22Rv1 (cell line): ENCODE measurements around the gene ZNF697.
"Not testable (repeated sequence)": the region's sequence is repeated elsewhere in the genome, so short reads cannot be mapped to it uniquely, and the experiment has no call there.

Experiments
- H3K27ac ChIP-seq: fragments of 450-650 bp; 2 replicates; pipeline ENCODE4 v1.5.1; 2017
- ZFX ChIP-seq: fragments of 450-650 bp; IDR thresholded peaks from 2 replicates; pipeline ENCODE4 v1.6.1; 2017; ENCODE audit warnings: antibody characterized with exemption, borderline replicate concordance
- TF ChIP-seq, protein P1 (sequence below): fragments of 450-650 bp; IDR thresholded peaks from 2 replicates; pipeline ENCODE4 v1.5.1; 2017; ENCODE audit warnings: mild to moderate bottlenecking

Gene ZNF697

DNA sequence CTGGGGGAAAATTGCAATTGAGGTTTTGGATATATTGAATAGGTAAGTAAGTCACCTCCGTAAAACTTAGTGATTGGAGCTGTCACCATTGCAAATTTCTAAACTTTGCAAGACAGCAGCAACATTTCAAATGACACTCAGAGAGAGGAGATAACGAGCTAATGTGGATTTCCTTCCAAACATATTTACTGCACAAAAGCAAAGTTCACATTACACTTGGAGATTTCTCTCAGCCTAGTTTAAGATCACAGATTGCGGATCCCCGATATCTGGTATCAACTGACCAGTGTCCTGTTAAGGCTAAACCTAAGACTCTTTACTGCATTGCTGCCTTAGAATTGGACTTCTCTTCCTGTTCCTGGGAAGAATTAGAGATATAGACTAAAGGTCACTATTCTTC is 47.5 kb downstream of the ZNF697 start:
- no peak overlapping the region for H3K27ac ChIP-seq
- TF ChIP-seq, protein P1, sequence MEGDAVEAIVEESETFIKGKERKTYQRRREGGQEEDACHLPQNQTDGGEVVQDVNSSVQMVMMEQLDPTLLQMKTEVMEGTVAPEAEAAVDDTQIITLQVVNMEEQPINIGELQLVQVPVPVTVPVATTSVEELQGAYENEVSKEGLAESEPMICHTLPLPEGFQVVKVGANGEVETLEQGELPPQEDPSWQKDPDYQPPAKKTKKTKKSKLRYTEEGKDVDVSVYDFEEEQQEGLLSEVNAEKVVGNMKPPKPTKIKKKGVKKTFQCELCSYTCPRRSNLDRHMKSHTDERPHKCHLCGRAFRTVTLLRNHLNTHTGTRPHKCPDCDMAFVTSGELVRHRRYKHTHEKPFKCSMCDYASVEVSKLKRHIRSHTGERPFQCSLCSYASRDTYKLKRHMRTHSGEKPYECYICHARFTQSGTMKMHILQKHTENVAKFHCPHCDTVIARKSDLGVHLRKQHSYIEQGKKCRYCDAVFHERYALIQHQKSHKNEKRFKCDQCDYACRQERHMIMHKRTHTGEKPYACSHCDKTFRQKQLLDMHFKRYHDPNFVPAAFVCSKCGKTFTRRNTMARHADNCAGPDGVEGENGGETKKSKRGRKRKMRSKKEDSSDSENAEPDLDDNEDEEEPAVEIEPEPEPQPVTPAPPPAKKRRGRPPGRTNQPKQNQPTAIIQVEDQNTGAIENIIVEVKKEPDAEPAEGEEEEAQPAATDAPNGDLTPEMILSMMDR, result no peak

DNA sequence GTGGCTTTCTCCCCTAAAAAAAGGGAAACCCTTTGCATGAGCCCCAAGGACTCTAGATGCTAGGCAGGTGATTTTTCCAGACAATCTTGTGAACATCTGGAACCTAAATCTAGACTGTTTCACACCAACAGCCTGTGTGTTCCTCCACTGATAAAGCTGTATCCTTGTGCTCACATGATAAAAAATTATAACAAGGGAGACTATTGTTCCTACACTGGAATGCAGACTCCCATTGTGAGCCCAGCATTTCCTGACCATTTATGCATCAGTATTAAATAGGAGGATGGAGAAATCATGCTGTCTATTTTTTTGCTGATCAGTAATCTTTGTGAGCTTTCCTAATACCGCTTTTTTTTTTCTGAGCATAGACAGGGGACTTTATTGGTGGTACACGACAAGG is 52.5 kb downstream of the ZNF697 start:
- TF ChIP-seq ZFX, result no peak
- TF ChIP-seq, protein P1, result no peak
- H3K27ac ChIP-seq, result no peak overlapping the region

DNA sequence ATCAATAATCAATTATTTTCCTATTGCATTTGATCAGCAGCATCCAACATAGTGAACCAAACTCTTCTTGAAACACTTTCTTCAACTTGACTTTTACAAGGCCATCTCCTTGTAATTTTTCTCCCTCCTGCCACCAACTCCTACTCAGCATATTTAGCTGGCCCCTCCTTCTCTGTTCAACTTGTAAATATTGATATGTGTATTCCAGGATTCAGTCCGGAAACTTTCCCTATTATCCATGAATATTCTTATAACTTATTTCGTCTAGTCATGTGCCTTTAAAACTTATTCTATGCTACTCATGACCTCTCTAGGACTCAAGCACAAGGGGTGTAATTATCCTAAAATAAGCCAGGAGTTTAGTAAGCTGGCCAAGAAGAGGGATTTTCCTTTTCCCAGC is 52.9 kb downstream of the ZNF697 start:
- H3K27ac ChIP-seq, result no peak overlapping the region
- TF ChIP-seq, protein P1, result no peak
- no peak for TF ChIP-seq ZFX

DNA sequence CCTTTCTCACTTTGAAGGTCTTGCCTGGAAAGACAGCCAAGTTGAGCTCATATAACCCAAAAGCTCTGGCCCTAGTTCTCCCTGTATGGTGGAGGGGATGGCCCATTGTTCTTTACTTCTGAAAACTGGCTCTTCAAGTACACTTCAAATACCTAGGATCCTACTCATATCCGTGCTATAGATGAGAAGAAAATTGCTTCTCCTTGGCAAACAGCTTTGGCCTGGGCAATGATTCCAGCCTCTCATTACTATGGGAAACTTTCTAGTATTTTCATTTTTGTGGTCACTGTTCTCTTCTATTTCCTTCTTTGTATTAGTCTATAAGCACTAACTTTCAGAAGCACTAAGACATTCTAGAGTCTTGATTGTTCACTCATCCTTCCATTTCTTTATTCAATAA is 53.7 kb downstream of the ZNF697 start:
- TF ChIP-seq, protein P1, result no peak
- no peak for TF ChIP-seq ZFX
- H3K27ac ChIP-seq, result no peak overlapping the region

DNA sequence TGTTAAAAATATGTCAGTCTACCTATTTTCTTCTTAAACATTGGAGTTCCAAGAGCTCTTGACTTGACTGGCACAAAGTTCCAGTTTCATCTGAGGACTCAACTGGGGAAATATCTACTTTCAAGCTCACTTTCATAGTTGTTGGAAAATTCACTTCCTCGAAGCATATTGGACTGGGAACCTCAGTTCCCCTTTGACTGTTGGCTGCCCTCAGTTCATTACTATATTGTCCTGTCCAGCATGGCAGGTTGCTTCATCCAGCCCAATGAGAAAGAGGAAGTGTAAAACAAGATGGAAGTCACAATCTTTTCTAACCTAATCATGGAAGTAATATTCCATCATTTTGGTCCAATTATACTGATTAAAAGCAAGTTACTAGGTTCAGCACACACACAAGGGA is 54.3 kb downstream of the ZNF697 start:
- H3K27ac ChIP-seq, result no peak overlapping the region
- no peak for TF ChIP-seq ZFX
- TF ChIP-seq, protein P1, result no peak

DNA sequence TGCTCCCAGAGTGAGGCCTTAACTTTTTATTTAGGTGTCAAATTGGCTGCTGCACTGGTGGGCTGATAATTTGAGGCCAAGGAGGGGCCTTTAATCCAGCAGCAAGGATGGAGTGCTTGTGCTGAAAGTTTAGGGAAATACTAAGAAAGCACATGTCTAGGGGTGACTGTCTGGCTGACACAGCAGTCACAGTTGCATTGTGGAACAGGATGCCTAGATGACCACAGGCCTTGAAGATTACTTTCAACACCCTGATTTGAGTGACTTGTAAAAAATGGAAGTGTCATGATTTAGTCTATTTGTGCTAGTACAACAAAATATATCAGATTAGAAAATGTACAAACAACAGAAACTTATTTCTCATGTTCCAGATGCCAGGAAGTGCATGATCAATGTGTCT is 57.7 kb downstream of the ZNF697 start:
- TF ChIP-seq ZFX, result no peak
- TF ChIP-seq, protein P1, result no peak
- H3K27ac ChIP-seq, result no peak overlapping the region

DNA sequence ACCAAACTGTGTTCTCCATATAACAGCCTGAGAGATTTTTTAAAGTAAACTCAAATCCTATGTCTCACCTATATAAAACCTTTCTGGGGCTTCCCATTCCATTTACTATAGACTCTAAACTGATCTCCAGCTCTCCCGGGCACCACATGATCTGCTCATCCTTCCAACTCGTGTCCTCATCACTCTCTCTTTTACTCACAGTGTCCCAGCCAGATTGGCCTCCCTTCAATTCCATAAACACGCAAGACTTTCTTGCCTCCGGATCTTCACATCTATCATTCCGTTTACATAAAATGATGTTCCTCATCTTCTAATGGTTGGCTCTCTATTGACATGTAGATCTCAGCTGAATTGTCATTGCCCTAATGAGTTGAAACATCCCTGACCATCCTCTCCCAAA is 59.4 kb downstream of the ZNF697 start:
- H3K27ac ChIP-seq, result no peak overlapping the region
- TF ChIP-seq, protein P1, result no peak
- no peak for TF ChIP-seq ZFX

DNA sequence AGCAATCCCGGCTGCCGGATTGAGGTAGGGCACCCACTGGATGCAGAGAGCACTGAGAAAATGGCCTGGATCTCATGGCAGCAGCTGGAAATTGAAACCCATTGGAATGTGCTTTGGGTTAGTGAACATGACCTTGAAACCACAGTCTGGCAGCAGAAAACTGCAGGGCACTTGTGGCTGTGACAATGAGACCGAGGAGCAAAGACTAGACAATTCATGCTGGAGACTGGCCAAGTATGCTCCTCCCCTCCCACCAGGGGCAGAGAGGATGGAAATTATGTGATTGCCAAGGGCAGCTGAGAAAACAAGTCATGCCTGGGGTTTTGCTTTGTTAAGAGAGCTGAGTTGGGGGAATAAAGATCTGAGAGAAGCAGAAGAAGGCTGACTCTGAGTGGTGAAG is 60.7 kb downstream of the ZNF697 start:
- TF ChIP-seq, protein P1, result no peak
- TF ChIP-seq ZFX, result no peak
- H3K27ac ChIP-seq, result no peak overlapping the region

DNA sequence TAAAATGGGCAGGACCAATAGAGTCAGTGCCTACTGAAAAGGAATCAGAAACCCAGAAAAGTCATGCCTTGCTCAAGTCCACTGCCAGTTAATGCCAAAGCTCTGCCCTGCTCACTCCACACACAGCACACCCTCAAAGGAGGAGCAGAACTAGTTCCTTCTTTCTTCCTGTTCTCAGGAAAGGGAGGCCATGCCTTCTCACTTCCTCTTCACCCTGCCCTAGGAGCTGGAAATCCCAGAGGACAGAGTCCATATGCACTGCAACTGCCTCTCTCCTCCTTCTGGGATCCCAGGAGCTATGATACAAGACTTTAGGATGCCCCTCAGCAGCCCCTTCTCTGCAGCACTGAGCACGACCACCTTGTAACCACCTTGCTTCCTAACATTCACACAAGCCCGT is 62.3 kb downstream of the ZNF697 start:
- H3K27ac ChIP-seq, result not testable (repeated sequence)
